Ovary (tissue), 9 donors: Measurements from ENCODE around the gene KCNN3. TPM values are rescaled to one million over a fixed set of nuclear protein-coding genes. Genes with fewer than 3 reads are reported as not detected.

ENCODE experiments used
- DNase-seq, 5 donors: peaks; one replicate each; pipeline ENCODE4 v3.0.0-alpha.2; 2019 to 2020
- H3K27ac ChIP-seq, 2 donors: fragments of 200-600 bp; one replicate each; pipeline versions ENCODE4 v1.5.1 to v1.8.0; 2019 to 2022
- H3K27me3 ChIP-seq: fragments of 200-600 bp; one replicate; pipeline ENCODE4 v1.8.0; 2022
- H3K36me3 ChIP-seq: fragments of 200-600 bp; sonication (generic); one replicate; pipeline ENCODE4 v1.5.1; 2019
- H3K4me1 ChIP-seq: one replicate; pipeline ENCODE4 v1.8.1; 2013; ENCODE audit warnings: mild to moderate bottlenecking, moderate library complexity; ENCODE audit not compliant: insufficient read depth
- H3K4me3 ChIP-seq: fragments of 200-600 bp; sonication (generic); one replicate; pipeline ENCODE4 v1.5.1; 2017
- H3K9me3 ChIP-seq, 2 donors: fragments of 200-600 bp in 1 of 2; sonication (generic) in 1 of 2; one replicate each; pipeline versions ENCODE4 v1.5.1 to v1.8.1; 2013 to 2019; ENCODE audit warnings: mild to moderate bottlenecking in 1 of 2, moderate library complexity in 1 of 2
- CTCF ChIP-seq, 3 donors: fragments of 450-650 bp in 2 of 3; fragments of 200-600 bp in 1 of 3; IDR thresholded peaks; one replicate each; pipeline versions ENCODE4 v1.5.1 to v1.8.0; 2016 to 2022; ENCODE audit warnings: antibody characterized with exemption in 3 of 3, mild to moderate bottlenecking in 1 of 3
- EP300 ChIP-seq: sonication (generic); formaldehyde crosslinking; IDR thresholded peaks from one replicate; pipeline ENCODE4 v1.6.1; 2017; ENCODE audit warnings: antibody characterized with exemption
- POLR2A ChIP-seq: fragments of 450-650 bp; IDR thresholded peaks from one replicate; pipeline ENCODE4 v1.6.1; 2017; ENCODE audit warnings: antibody characterized with exemption, mild to moderate bottlenecking, moderate library complexity
- whole genome bisulfite sequencing, 3 donors: extraction: QIAGEN DNeasy Blood & Tissue Kit in 1 of 3; methylation state at CpG; one replicate each; pipeline versions ENCODE4 v1.1.5 to v1.1.7; 2013 to 2017; 5-methylcytosine and 5-hydroxymethylcytosine counted together
- intact Hi-C, 4 donors: fragments of 100-400 bp; cut with DNase I; formaldehyde crosslinking; loops; one replicate each; pipeline versions ENCODE4 v1.11.0 to v1.15.1; 2022 to 2023
- polyA plus RNA-seq, 2 donors: library from polyadenylated mRNA; stranded (reverse); fragments of 200-250 nt in 1 of 2; fragments of 350-450 nt in 1 of 2; fragmentation: Illumina TruSeq in 1 of 2; extraction: RNeasy Lipid Tissue Mini Kit (QIAGEN cat#74804) in 1 of 2; gene quantifications; one replicate each; pipeline ENCODE4 v1.2.3, GENCODE V29; 2013 to 2014
- total RNA-seq, 7 donors: library from RNA; depleted of rRNA in 2 of 7; stranded (reverse); fragments of >200 nt in 2 of 7; fragmentation: NEBNext Ultra II Directional in 3 of 7; extraction: Animal tissue kit (Norgen Biotek cat#: 25700) in 3 of 7; gene quantifications; one replicate each; pipeline versions ENCODE4 v1.1.0 to v1.2.4, GENCODE V29; 2016 to 2023
- donor health status: DM: no; HTN: no; CAD: no; lungs with moderate emphysema.
- donor health status: DM: no; HTN: no; CAD: no.
- donor health status: Bipolar disorder and iron deficiency.
- donor health status: DM: yes; HTN: yes; CAD: no.
- donor health status: DM: no; HTN: no; CAD: no.
- donor health status: DM: yes; HTN: yes; CAD: no.

KCNN3 gene
- total and polyA plus RNA-seq, 9 donors: 0.71 to 6.1 (median 1.7) TPM

GRCh38 chr1:154779551-154780189, 90.4 kb downstream of the KCNN3 start:
- Histone ChIP-seq H3K27ac (no peak overlapping the region), H3K27me3 (no peaks in the 10 kb centered on the region), H3K4me3 (no peak overlapping the region), H3K9me3 (no peaks in the 10 kb centered on the region), H3K4me1 (no peaks in the 10 kb centered on the region), H3K36me3 (no peaks in the 10 kb centered on the region)
- intact Hi-C loops: loop anchor here in 1 of 4 donors (10.0 kb wide), 1 partner anchor 285 kb away; the partner anchor contains the start of gene EFNA4
- WGBS, 3 donors: 88 to 91% (median 91%) methylated on average over 9 of the region's 9 CpGs
- no peak for DNase-seq
- TF ChIP-seq EP300 (no peak), CTCF (IDR thresholded peaks at IDR 0.05) (no peak), POLR2A (no peak)

- Histone ChIP-seq H3K4me3 (no peak overlapping the region), H3K36me3 (no peaks in the 10 kb centered on the region), H3K27ac (no peak overlapping the region), H3K9me3 (no peaks in the 10 kb centered on the region), H3K27me3 (no peaks in the 10 kb centered on the region), H3K4me1 (no peaks in the 10 kb centered on the region)
- DNase-seq: no peak
- TF ChIP-seq EP300 (no peak), POLR2A (no peak), CTCF (IDR thresholded peaks at IDR 0.05) (no peak)
- WGBS, 3 donors: 91 to 100% (median 96%) methylated on average over 3 of the region's 3 CpGs
- intact Hi-C loops: no loop called here
Observed at GRCh38 chr1:154778944-154779343, 91.1 kb downstream of the KCNN3 start.

- Histone ChIP-seq H3K4me1 (no peaks in the 10 kb centered on the region), H3K9me3 (no peaks in the 10 kb centered on the region), H3K27ac (no peak overlapping the region), H3K27me3 (no peaks in the 10 kb centered on the region), H3K4me3 (no peak overlapping the region), H3K36me3 (no peaks in the 10 kb centered on the region)
- DNase-seq: no peak
- TF ChIP-seq EP300: no peak
- TF ChIP-seq POLR2A: no peak
- no peak for TF ChIP-seq CTCF (IDR thresholded peaks at IDR 0.05)
- WGBS, 3 donors: 94 to 100% (median 97%) methylated on average over 2 of the region's 2 CpGs
- intact Hi-C loops: no loop called here
Observed at GRCh38 chr1:154778275-154778674, 91.8 kb downstream of the KCNN3 start.

GRCh38 chr1:154777781-154778180, 92.3 kb downstream of the KCNN3 start:
- no peaks in the 10 kb centered on the region for H3K4me1 ChIP-seq
- no peak overlapping the region for H3K27ac ChIP-seq
- no peaks in the 10 kb centered on the region for H3K27me3 ChIP-seq
- no peak for DNase-seq
- 72 to 90% (median 84%) methylated on average over 5 of the region's 5 CpGs for WGBS, 3 donors
- intact Hi-C loops: no loop called here
- no peaks in the 10 kb centered on the region for H3K36me3 ChIP-seq
- H3K9me3 ChIP-seq: no peaks in the 10 kb centered on the region
- no peak for TF ChIP-seq EP300
- TF ChIP-seq CTCF (IDR thresholded peaks at IDR 0.05): no peak
- no peak for TF ChIP-seq POLR2A
- no peak overlapping the region for H3K4me3 ChIP-seq
